DOHH2 (cell line): ENCODE data around the gene EIPR1.

ENCODE experiments used
- EZH2phosphoT487 ChIP-seq: fragments of 200-600 bp; sonication (generic); IDR thresholded peaks from 2 replicates; pipeline ENCODE4 v1.6.1; 2017; ENCODE audit warnings: borderline replicate concordance, mild to moderate bottlenecking, antibody characterized with exemption, low read length, moderate library complexity, mixed read lengths
- TF ChIP-seq, protein P1 (sequence below): fragments of 200-600 bp; sonication (generic); IDR thresholded peaks from one replicate; pipeline ENCODE4 v1.5.1; 2014; ENCODE audit warnings: antibody characterized with exemption, mild to moderate bottlenecking, low read depth, low read length; ENCODE audit not compliant: poor library complexity, severe bottlenecking

DNA sequence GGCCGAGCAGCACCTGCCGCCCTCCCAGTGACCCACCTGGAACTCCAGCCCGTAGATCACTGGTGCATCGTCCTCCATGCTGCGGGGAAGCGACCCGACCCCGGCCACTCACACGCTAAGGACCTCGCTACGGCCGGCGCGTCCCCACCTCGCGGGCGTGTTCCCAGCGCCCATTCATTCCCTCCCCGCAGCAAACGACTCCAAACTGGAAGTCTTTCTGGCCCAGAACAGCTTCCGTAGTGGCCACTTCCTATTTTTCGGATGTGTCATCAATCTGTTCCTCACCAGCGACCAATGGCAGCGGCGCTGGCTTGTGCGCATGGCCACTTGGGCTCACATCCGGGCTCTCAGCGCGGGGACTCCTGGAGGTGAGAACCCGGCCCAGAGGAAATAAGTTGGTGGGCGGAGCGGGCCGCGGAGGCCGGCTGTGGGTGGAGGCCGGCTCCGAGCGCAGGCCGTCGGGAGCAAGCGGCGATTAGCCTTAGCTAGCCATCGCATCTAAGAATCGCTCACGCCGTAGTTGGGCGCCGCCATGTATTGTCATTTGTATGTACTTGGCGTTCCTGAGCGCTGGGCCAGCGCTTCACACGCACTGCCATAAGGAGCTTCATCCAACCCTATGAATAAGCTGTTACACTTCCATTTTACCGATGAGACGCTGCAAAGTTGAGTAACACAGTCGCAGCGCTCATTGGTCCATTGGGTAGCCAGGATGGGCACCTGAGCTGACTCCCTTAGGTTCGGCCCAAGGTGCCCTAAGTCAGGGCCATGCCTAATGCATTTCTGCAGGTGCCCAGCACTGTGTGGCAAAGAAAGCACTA, at the start of gene EIPR1:
- TF ChIP-seq, protein P1, sequence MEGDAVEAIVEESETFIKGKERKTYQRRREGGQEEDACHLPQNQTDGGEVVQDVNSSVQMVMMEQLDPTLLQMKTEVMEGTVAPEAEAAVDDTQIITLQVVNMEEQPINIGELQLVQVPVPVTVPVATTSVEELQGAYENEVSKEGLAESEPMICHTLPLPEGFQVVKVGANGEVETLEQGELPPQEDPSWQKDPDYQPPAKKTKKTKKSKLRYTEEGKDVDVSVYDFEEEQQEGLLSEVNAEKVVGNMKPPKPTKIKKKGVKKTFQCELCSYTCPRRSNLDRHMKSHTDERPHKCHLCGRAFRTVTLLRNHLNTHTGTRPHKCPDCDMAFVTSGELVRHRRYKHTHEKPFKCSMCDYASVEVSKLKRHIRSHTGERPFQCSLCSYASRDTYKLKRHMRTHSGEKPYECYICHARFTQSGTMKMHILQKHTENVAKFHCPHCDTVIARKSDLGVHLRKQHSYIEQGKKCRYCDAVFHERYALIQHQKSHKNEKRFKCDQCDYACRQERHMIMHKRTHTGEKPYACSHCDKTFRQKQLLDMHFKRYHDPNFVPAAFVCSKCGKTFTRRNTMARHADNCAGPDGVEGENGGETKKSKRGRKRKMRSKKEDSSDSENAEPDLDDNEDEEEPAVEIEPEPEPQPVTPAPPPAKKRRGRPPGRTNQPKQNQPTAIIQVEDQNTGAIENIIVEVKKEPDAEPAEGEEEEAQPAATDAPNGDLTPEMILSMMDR = no peak
- TF ChIP-seq EZH2phosphoT487 = no peak
